B cell (primary cell): ENCODE measurements around the gene MARCHF10. TPM values are rescaled to one million over a fixed set of nuclear protein-coding genes. Genes with fewer than 3 reads are reported as not detected.

Source experiments
- ATAC-seq: fragments of 200-7000 bp; cut with Tn5 transposase; one replicate; pipeline ENCODE4 v1.10.0; 2021; ENCODE audit warnings: low read depth, mild to moderate bottlenecking, moderate number of reproducible peaks, moderate library complexity
- CTCF ChIA-PET: fragments of 350-600 bp; sonication (Branson Sonifier 250); formaldehyde crosslinking; loops from one replicate; lab custom pipeline; 2021; ENCODE audit warnings: antibody characterized with exemption, inconsistent platforms; lab: Charles Lee
- POLR2A ChIA-PET: fragments of 350-600 bp; sonication (Branson Sonifier 250); formaldehyde crosslinking; loops from one replicate; lab custom pipeline; 2021; ENCODE audit warnings: antibody characterized with exemption; lab: Charles Lee
- DNase-seq: peaks from one replicate; pipeline ENCODE4 v3.0.0; 2013
- H2AFZ ChIP-seq: 2 replicates; pipeline ENCODE4 v1.6.1; 2012; ENCODE audit warnings: mild to moderate bottlenecking, low read depth, low read length; ENCODE audit not compliant: insufficient read depth, poor library complexity, severe bottlenecking
- H3K27ac ChIP-seq, 2 donors: 1 replicate in 1 of 2; 2 replicates in 1 of 2; pipeline ENCODE4 v1.5.1; 2012 to 2013; ENCODE audit warnings: low read length in 2 of 2, mild to moderate bottlenecking in 2 of 2, moderate library complexity in 1 of 2
- H3K27me3 ChIP-seq, 4 experiments: fragments of 200-600 bp in 1 of 4; sonication (generic) in 1 of 4; replicated peaks in 1 of 4; 1 replicate in 2 of 4; 2 replicates in 2 of 4; pipeline versions ENCODE4 v1.6.1 to v1.7.0; 2013 to 2016; ENCODE audit warnings: low read length in 3 of 4, mild to moderate bottlenecking in 2 of 4, mixed read lengths in 1 of 4, moderate library complexity in 1 of 4; ENCODE audit not compliant: insufficient read depth in 4 of 4, control insufficient read depth in 3 of 4; ENCODE audit errors: control extremely low read depth in 1 of 4
- H3K36me3 ChIP-seq, 2 experiments: replicated peaks in 1 of 2; 1 replicate in 1 of 2; 2 replicates in 1 of 2; pipeline versions ENCODE4 v1.6.1 to v1.7.1; 2013; ENCODE audit warnings: low read length in 1 of 2; ENCODE audit not compliant: insufficient read depth in 2 of 2, control insufficient read depth in 1 of 2; ENCODE audit errors: control extremely low read depth in 1 of 2, extremely low read depth in 1 of 2
- H3K4me1 ChIP-seq, 2 donors: fragments of 200-600 bp in 1 of 2; sonication (generic) in 1 of 2; 1 replicate in 1 of 2; 2 replicates in 1 of 2; pipeline versions ENCODE4 v1.5.1 to v1.6.1; 2013 to 2017; ENCODE audit warnings: low read length in 2 of 2; ENCODE audit not compliant: control insufficient read depth in 2 of 2, insufficient read depth in 2 of 2
- H3K4me2 ChIP-seq: replicated peaks from 2 replicates; pipeline ENCODE3; 2012; ENCODE audit warnings: mild to moderate bottlenecking, low read depth, low read length; ENCODE audit not compliant: poor library complexity, severe bottlenecking
- H3K4me3 ChIP-seq, 5 experiments: fragments of 200-600 bp in 1 of 5; sonication (generic) in 1 of 5; 1 replicate in 3 of 5; 2 replicates in 2 of 5; pipeline versions ENCODE4 v1.5.1 to v1.7.0; 2011 to 2016; ENCODE audit warnings: low read length in 4 of 5, mild to moderate bottlenecking in 4 of 5, low read depth in 2 of 5, control low read depth in 1 of 5, moderate library complexity in 1 of 5; ENCODE audit not compliant: insufficient read depth in 1 of 5; ENCODE audit errors: control extremely low read depth in 1 of 5, extremely low read depth in 1 of 5
- H3K79me2 ChIP-seq: fragments of 200-600 bp; sonication (generic); one replicate; pipeline ENCODE4 v1.6.0; 2016; ENCODE audit warnings: low read length; ENCODE audit not compliant: control insufficient read depth, insufficient read depth
- H3K9ac ChIP-seq: fragments of 200-600 bp; sonication (generic); 2 replicates; pipeline ENCODE4 v1.6.1; 2017; ENCODE audit warnings: mild to moderate bottlenecking, low read length, moderate library complexity
- H3K9me3 ChIP-seq, 3 donors: one replicate each; pipeline versions ENCODE4 v1.6.1 to v1.7.1; 2013; ENCODE audit warnings: low read length in 2 of 3; ENCODE audit not compliant: control insufficient read depth in 2 of 3, insufficient read depth in 1 of 3; ENCODE audit errors: control extremely low read depth in 1 of 3
- H4K20me1 ChIP-seq: 2 replicates; pipeline ENCODE4 v1.6.0; 2012; ENCODE audit warnings: mild to moderate bottlenecking, low read length; ENCODE audit not compliant: insufficient read depth, control insufficient read depth, poor library complexity, severe bottlenecking
- H3K27ac Mint-ChIP-seq: one replicate; pipeline ENCODE4 v1.8.0; 2021; ENCODE audit warnings: mixed read lengths
- H3K27me3 Mint-ChIP-seq: one replicate; pipeline ENCODE4 v1.8.0; 2021; ENCODE audit warnings: mixed read lengths
- H3K4me1 Mint-ChIP-seq: one replicate; pipeline ENCODE4 v1.8.0; 2021; ENCODE audit warnings: mixed read lengths
- H3K4me3 Mint-ChIP-seq: one replicate; pipeline ENCODE4 v1.8.0; 2021; ENCODE audit warnings: mixed read lengths
- H3K9me3 Mint-ChIP-seq: one replicate; pipeline ENCODE4 v1.8.0; 2022; ENCODE audit warnings: mixed read lengths; ENCODE audit not compliant: insufficient read depth
- EZH2 ChIP-seq: IDR thresholded peaks from 2 replicates; pipeline ENCODE4 v1.6.1; 2012; ENCODE audit warnings: borderline replicate concordance, low read depth, mild to moderate bottlenecking, moderate library complexity, low read length; ENCODE audit not compliant: insufficient read depth, poor library complexity, severe bottlenecking
- WGBS: methylation state at CpG from one replicate; pipeline ENCODE4 v1.1.5; 2013; ENCODE audit warnings: missing lambda C conversion rate; ENCODE audit not compliant: insufficient coverage; 5-methylcytosine and 5-hydroxymethylcytosine counted together
- intact Hi-C: fragments of 100-400 bp; cut with micrococcal nuclease; formaldehyde crosslinking; loops from one replicate; pipeline ENCODE4 v1.10.0; 2022
- polyA plus RNA-seq: library from polyadenylated mRNA; depleted of rRNA; stranded (reverse); fragments of >200 nt; gene quantifications from 2 replicates; pipeline ENCODE4 v1.2.3, GENCODE V29; 2012
- total RNA-seq, 2 donors: library from RNA; stranded (reverse); fragments of 120-200 nt in 1 of 2; gene quantifications; 1 replicate in 1 of 2; 2 replicates in 1 of 2; pipeline versions ENCODE4 v1.2.3 to v1.2.4, GENCODE V29; 2013 to 2022
- TF ChIP-seq, protein P1 (sequence below): fragments of 200-600 bp; IDR thresholded peaks from one replicate; pipeline ENCODE4 v1.8.0; 2022; ENCODE audit warnings: antibody characterized with exemption, mild to moderate bottlenecking

Gene MARCHF10
- total and polyA plus RNA-seq, 2 donors (not counting 1 experiment from before 2014, with no cell fraction given): 0.24 TPM; not detected in 1

DNA sequence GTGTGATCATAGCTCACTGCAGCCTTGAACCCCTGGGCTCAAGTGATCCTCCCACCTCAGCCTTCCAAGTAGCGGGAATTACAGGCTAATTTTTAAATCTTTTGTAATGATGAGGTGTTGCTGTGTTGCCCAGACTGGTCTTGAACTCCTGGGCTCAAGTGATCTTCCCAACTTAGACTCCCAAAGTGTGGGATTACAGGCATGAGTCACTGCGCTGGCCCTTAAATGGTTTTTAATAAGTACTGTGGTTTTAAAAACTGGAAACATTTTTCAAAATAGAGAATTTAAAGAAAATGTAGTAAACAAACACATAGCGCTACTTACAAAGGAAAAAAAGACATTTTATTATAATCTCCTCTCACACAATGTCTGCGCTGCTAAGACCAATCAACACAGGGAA lies 32.2 kb downstream of the MARCHF10 start:
- POLR2A ChIA-PET: no interaction called here
- H3K4me3 Mint-ChIP-seq: no peak overlapping the region

DNA sequence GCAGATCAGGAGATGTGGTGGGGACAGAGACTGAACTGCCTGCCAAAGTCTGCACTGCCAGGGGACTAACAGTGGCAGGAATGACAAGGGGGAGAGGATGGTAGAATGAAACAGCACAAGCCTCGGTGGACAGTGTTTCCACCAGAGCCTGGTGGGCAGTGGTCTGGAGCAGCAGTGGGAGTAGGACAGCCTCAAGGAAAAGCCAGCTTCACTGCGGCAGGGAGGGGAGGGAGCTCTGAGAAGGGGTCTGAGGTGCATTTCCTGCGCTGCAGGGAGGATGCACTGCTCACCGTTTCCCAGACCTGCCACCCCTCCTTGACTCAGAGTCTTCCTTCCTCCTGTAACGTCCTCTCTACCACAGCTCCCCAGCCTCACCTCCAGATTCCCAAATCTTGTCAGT lies 33.8 kb downstream of the MARCHF10 start:
- Mint-ChIP-seq H3K27ac (no peak overlapping the region), H3K9me3 (no peaks in the 10 kb centered on the region), H3K27me3 (peaks cover 30% of the 10 kb centered on the region), H3K4me1 (no peaks in the 10 kb centered on the region), H3K4me3 (no peak overlapping the region)
- no peak for DNase-seq
- no peak for ATAC-seq
- Histone ChIP-seq H3K9me3 (no peaks in the 10 kb centered on the region), H3K4me1 (no peaks in the 10 kb centered on the region), H4K20me1 (no peaks in the 10 kb centered on the region), H3K9ac (no peak overlapping the region), H3K4me2 (no peak overlapping the region), H3K4me3 (no peak overlapping the region), H2AFZ (no peak overlapping the region), H3K27ac (no peak overlapping the region), H3K79me2 (no peaks in the 10 kb centered on the region), H3K36me3 (no peaks in the 10 kb centered on the region), H3K27me3 (no peaks in the 10 kb centered on the region)
- CTCF ChIA-PET: no interaction called here
- POLR2A ChIA-PET: no interaction called here
- no peak for TF ChIP-seq EZH2
- TF ChIP-seq, protein P1, sequence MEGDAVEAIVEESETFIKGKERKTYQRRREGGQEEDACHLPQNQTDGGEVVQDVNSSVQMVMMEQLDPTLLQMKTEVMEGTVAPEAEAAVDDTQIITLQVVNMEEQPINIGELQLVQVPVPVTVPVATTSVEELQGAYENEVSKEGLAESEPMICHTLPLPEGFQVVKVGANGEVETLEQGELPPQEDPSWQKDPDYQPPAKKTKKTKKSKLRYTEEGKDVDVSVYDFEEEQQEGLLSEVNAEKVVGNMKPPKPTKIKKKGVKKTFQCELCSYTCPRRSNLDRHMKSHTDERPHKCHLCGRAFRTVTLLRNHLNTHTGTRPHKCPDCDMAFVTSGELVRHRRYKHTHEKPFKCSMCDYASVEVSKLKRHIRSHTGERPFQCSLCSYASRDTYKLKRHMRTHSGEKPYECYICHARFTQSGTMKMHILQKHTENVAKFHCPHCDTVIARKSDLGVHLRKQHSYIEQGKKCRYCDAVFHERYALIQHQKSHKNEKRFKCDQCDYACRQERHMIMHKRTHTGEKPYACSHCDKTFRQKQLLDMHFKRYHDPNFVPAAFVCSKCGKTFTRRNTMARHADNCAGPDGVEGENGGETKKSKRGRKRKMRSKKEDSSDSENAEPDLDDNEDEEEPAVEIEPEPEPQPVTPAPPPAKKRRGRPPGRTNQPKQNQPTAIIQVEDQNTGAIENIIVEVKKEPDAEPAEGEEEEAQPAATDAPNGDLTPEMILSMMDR: no peak
- intact Hi-C loops: no loop called here
- WGBS: 43% methylated on average over 3 of the region's 5 CpGs

More for the DNA sequence above, 32.2 kb downstream of the MARCHF10 start:
- no peaks in the 10 kb centered on the region for H3K9me3 Mint-ChIP-seq
- no peaks in the 10 kb centered on the region for H3K36me3 ChIP-seq
- H3K4me3 ChIP-seq: no peak overlapping the region
- TF ChIP-seq, protein P1: no peak
- no peak for TF ChIP-seq EZH2
- DNase-seq: no peak
- intact Hi-C loops: no loop called here
- H4K20me1 ChIP-seq: no peaks in the 10 kb centered on the region
- no peaks in the 10 kb centered on the region for H3K9me3 ChIP-seq
- no peaks in the 10 kb centered on the region for H3K4me1 ChIP-seq
- WGBS: 91% methylated on average over 1 of the region's 4 CpGs
- peaks cover 30% of the 10 kb centered on the region for H3K27me3 Mint-ChIP-seq
- no peak overlapping the region for H3K9ac ChIP-seq
- no peak overlapping the region for H3K27ac Mint-ChIP-seq
- ATAC-seq: no peak
- H3K27ac ChIP-seq: no peak overlapping the region
- H3K79me2 ChIP-seq: no peaks in the 10 kb centered on the region
- H3K4me2 ChIP-seq: no peak overlapping the region
- H3K4me1 Mint-ChIP-seq: no peaks in the 10 kb centered on the region
- CTCF ChIA-PET: no interaction called here
- no peaks in the 10 kb centered on the region for H3K27me3 ChIP-seq
- H2AFZ ChIP-seq: no peak overlapping the region
